Activated CD4-positive, alpha-beta T cell treated with anti-CD3 and anti-CD28 coated beads, Interleukin-2, amount 10 ng/mL, durations not matched to agents 24 days and 14 days (primary cell): ENCODE results near the gene PEX11G. TPM values are rescaled to one million over a fixed set of nuclear protein-coding genes. Genes with fewer than 3 reads are reported as not detected.
"Not testable (repeated sequence)": the region's sequence is repeated elsewhere in the genome, so short reads cannot be mapped to it uniquely, and the experiment has no call there.

Source experiments
- DNase-seq: peaks from one replicate; pipeline ENCODE4 v3.0.0; 2022
- H3K27ac Mint-ChIP-seq: one replicate; pipeline ENCODE4 v1.8.0; 2022; ENCODE audit warnings: mild to moderate bottlenecking, mixed read lengths
- H3K27me3 Mint-ChIP-seq: one replicate; pipeline ENCODE4 v1.8.0; 2022; ENCODE audit warnings: mixed read lengths
- H3K36me3 Mint-ChIP-seq: one replicate; pipeline ENCODE4 v1.8.0; 2022; ENCODE audit warnings: low read depth, mild to moderate bottlenecking, mixed read lengths
- H3K4me1 Mint-ChIP-seq: one replicate; pipeline ENCODE4 v1.8.0; 2021; ENCODE audit warnings: mixed read lengths
- H3K4me3 Mint-ChIP-seq: one replicate; pipeline ENCODE4 v1.8.0; 2022; ENCODE audit warnings: mild to moderate bottlenecking, moderate library complexity, mixed read lengths
- H3K9me3 Mint-ChIP-seq: one replicate; pipeline ENCODE4 v1.8.0; 2021; ENCODE audit warnings: mixed read lengths
- intact Hi-C: fragments of 100-400 bp; cut with micrococcal nuclease; formaldehyde crosslinking; loops from one replicate; pipeline ENCODE4 v1.15.1; 2023
- total RNA-seq: library from RNA; stranded (reverse); gene quantifications from 2 replicates; pipeline ENCODE4 v1.2.3, GENCODE V29; 2022

PEX11G gene
- total RNA-seq, 1 donor from 2014 or later = 1.1 TPM

GRCh38 chr19:7433456-7433855 is 55.4 kb downstream of the PEX11G start:
- H3K27me3 Mint-ChIP-seq = not testable (repeated sequence)

GRCh38 chr19:7429638-7430282 is 59.1 kb downstream of the PEX11G start:
- intact Hi-C loops = no loop called here
- DNase-seq = no peak
- Mint-ChIP-seq H3K4me1 (peaks cover 11% of the 10 kb centered on the region), H3K27me3 (no peaks in the 10 kb centered on the region), H3K9me3 (no peaks in the 10 kb centered on the region), H3K27ac (no peak overlapping the region), H3K4me3 (no peak overlapping the region), H3K36me3 (peaks cover 7% of the 10 kb centered on the region)

More at GRCh38 chr19:7433456-7433855, 55.4 kb downstream of the PEX11G start:
- H3K9me3 Mint-ChIP-seq, H3K4me3 Mint-ChIP-seq, H3K4me1 Mint-ChIP-seq, H3K27ac Mint-ChIP-seq, H3K36me3 Mint-ChIP-seq, intact Hi-C loops, DNase-seq: not testable (repeated sequence)

- Mint-ChIP-seq H3K36me3 (peaks cover 5% of the 10 kb centered on the region), H3K4me1 (peaks cover 11% of the 10 kb centered on the region), H3K27me3 (no peaks in the 10 kb centered on the region), H3K9me3 (no peaks in the 10 kb centered on the region), H3K27ac (peak overlapping the region; percentile 83), H3K4me3 (no peak overlapping the region)
- no peak for DNase-seq
- intact Hi-C loops = no loop called here
Measured at GRCh38 chr19:7428651-7429113, 60.2 kb downstream of the PEX11G start.

- DNase-seq = no peak
- H3K4me3 Mint-ChIP-seq = peak overlapping the region; percentile 7
- H3K27me3 Mint-ChIP-seq = no peaks in the 10 kb centered on the region
- intact Hi-C loops = no loop called here
- peak overlapping the region; percentile 83 for H3K27ac Mint-ChIP-seq
- no peaks in the 10 kb centered on the region for H3K9me3 Mint-ChIP-seq
- peaks cover 11% of the 10 kb centered on the region for H3K4me1 Mint-ChIP-seq
- peaks cover 9% of the 10 kb centered on the region for H3K36me3 Mint-ChIP-seq
Measured at GRCh38 chr19:7427944-7428343, 60.9 kb downstream of the PEX11G start.

GRCh38 chr19:7426986-7427385 is 61.8 kb downstream of the PEX11G start:
- Mint-ChIP-seq H3K27ac (peak overlapping the region; percentile 83), H3K27me3 (no peaks in the 10 kb centered on the region), H3K9me3 (no peaks in the 10 kb centered on the region), H3K4me3 (no peak overlapping the region), H3K4me1 (peaks cover 11% of the 10 kb centered on the region), H3K36me3 (peaks cover 15% of the 10 kb centered on the region)
- intact Hi-C loops = no loop called here
- DNase-seq = peak; percentile 66

Other genes with a start within 250 kb of the PEX11G start
- gene INSR, start 194.6 kb downstream of the PEX11G start, total RNA-seq = 1.7 and 1.9 TPM in 2 replicates
- 30.6 and 34.8 TPM in 2 replicates for gene ARHGEF18, start 140.1 kb downstream of the PEX11G start, total RNA-seq
- gene ZNF358, start 27.1 kb upstream of the PEX11G start, total RNA-seq = 5.1 and 5.7 TPM in 2 replicates
- gene MCOLN1, start 33.6 kb upstream of the PEX11G start, total RNA-seq = 13.3 and 13.7 TPM in 2 replicates
- gene PNPLA6, start 46.7 kb upstream of the PEX11G start, total RNA-seq = 122 and 125 TPM in 2 replicates
- 0.09 and 0.69 TPM in 2 replicates for gene CAMSAP3, start 106.8 kb upstream of the PEX11G start, total RNA-seq
- 51.0 and 51.6 TPM in 2 replicates for gene XAB2, start 140.5 kb upstream of the PEX11G start, total RNA-seq
- gene PET100, start 140.8 kb upstream of the PEX11G start, total RNA-seq = 99.2 and 110 TPM in 2 replicates
- 1.3 and 1.5 TPM in 2 replicates for gene PCP2, start 144.7 kb upstream of the PEX11G start, total RNA-seq
- 83.4 and 84.3 TPM in 2 replicates for gene STXBP2, start 148.1 kb upstream of the PEX11G start, total RNA-seq
- gene RETN, start 180.0 kb upstream of the PEX11G start, total RNA-seq = not detected in 2 replicates
- not detected in 2 replicates for gene MCEMP1, start 188.1 kb upstream of the PEX11G start, total RNA-seq
- gene TRAPPC5, start 191.8 kb upstream of the PEX11G start, total RNA-seq = 82.9 and 84.1 TPM in 2 replicates
- gene FCER2, start 213.1 kb upstream of the PEX11G start, total RNA-seq = not detected in 2 replicates
- gene CLEC4G, start 243.1 kb upstream of the PEX11G start, total RNA-seq = not detected in 2 replicates